HG03378 (cell line): Measurements from ENCODE around the gene RTN4RL1.
"Not testable (repeated sequence)": the region's sequence is repeated elsewhere in the genome, so short reads cannot be mapped to it uniquely, and the experiment has no call there.

Experiments
- ATAC-seq: cut with Tn5 transposase; IDR thresholded peaks from one replicate; pipeline ENCODE4 v1.9.1; 2021; ENCODE audit warnings: mild to moderate bottlenecking, moderate library complexity; ENCODE audit not compliant: unreplicated experiment

RTN4RL1 gene

DNA sequence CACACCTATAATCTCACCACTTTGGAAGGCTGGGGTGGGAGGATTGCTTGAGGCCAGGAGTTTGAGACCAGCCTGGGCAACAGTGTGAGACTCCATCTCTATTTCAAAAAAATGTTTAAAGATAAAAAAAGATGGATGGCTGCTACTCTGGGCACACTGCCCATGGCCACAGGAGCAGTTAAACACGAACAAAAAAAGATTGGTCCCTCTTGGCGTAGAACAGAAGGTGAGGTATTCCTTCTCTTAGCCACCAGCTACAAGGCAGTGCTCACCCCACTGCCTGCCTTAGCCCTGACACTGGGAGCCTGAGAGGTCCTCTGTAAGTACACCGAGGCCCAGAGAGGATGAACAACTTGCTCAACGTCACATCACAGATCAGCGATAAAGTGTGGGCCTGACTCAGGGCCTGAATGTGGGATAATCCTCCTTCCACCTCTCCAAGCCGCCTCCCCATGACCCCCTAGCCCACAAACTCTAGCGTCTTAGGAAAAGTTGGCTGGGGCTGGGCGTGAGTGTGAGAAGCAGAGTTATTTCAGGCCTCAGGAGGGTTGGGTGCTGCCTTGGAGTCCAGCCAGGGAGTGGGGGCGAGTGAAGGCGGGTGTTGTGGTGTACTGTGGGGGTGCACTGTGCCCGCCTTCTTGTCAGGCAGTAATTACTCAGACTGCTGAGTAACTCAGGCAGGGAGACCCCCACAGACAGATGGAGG lies 2.5 kb upstream of the RTN4RL1 start:
- no peak for ATAC-seq

DNA sequence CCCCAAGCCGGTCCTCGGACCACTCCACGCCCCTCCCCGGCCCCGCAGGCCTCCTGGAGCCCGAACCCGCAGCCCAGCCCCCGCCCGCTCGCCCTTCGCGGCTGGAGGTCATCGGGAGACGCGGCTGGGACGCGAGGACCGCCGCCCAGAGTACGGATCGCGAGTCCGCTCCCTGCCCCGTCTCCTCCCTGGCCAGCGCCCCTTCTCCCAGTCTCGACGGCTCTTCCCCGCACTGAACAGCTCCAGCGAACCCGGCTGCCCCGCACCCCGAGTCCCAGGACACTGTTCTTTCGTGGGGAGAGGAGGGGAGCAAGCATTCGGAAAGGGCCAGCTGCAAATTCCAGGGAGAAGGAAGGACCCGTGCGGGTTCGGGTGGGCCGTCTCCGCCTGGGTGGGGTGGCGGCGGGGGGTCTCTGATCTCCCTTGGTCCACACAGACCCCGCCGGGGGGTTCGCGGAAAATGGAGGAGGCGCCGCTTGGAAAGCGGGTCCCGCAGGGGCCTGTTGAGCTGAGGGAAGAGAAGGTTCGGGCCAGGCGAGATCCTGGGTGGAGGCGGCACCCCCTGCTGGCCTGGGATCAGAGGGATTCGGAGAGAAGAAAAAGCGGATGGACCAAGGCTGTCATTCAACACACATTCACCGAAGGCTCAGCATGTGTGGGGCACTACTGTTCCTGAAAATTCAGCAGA lies 632 bp upstream of the RTN4RL1 start:
- no peak for ATAC-seq

DNA sequence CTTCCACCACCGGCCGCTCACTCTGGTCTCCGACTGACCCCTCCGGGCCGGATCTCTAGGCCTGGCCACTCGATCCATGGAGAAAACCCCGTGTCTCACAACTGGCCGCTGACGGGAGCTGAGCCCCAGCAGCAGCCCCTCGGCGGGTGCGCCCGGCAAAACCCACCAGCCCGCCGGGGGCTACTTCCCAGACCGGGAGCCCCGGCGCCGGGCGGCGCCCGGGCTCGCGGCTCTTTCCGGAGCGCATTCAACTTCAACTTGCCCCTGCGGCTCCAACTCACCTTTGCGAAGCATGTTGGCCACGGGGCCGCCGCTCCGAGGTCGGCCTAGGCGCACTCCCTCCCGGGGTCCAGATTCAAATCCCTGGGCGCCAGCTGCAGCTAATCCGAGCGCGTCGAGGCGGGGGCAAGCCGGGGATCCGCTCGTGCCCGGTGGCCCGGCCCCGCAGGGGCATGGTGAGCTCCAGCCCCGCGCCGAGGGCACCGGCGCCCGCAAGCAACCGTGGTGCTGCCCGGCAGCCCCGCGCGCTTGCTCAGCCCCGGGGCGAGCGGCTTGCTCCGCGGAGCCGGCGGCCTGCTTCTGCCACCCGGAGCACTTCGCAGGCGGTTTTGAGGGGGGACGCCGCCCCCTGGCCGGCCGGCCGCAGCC lies 438 bp downstream of the RTN4RL1 start:
- ATAC-seq, result no peak

- ATAC-seq, result no peak
Observed at GRCh38 chr17:2023692-2024571, 1.2 kb downstream of the RTN4RL1 start.

- ATAC-seq, result no peak
Observed at GRCh38 chr17:2023256-2023655, 1.9 kb downstream of the RTN4RL1 start.

- no peak for ATAC-seq
Observed at GRCh38 chr17:2022647-2023240, 2.4 kb downstream of the RTN4RL1 start.

DNA sequence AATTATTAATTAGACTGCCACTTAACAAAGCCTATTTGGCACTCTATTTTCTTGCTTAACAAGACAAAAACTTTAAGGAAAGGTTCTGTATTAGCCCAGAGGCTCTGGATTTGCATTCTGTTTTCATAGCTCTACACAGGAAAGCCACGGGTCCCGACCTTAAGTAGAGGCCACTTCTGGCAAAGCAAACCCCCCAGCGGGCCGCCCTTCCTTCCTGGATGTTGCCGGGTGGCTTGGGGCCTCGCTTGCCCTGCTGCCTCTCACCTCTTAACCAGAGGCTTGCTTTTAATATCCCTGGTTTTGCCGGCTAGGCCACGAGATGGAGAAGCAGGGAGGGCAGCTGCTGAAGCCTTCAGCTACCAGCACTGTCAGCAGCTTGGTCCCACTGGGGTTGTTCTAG lies 4.4 kb downstream of the RTN4RL1 start:
- no peak for ATAC-seq

- ATAC-seq, result no peak
Observed at GRCh38 chr17:2019723-2020122, 5.4 kb downstream of the RTN4RL1 start.

- no peak for ATAC-seq
Observed at GRCh38 chr17:2018716-2019510, 6.2 kb downstream of the RTN4RL1 start.

GRCh38 chr17:2017274-2017941 lies 7.7 kb downstream of the RTN4RL1 start:
- no peak for ATAC-seq

GRCh38 chr17:2016494-2016893 lies 8.6 kb downstream of the RTN4RL1 start:
- ATAC-seq, result no peak

GRCh38 chr17:2015314-2015713 lies 9.8 kb downstream of the RTN4RL1 start:
- no peak for ATAC-seq

DNA sequence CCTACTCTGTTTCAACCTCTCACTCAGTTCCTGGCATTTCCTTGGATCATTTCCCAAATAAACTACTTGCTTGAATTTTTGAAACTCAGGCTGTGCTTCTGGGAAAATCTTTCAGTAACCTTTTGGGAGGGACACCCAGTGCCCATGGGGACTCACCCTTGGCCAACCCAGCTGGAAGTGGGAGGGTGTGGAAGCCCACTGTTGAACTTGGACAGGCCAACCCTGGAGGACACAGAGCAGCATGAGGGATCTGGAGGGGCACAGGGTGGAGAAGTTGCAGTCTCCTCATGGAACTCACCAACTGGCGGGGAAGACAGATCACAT lies 11.2 kb downstream of the RTN4RL1 start:
- ATAC-seq, result no peak

GRCh38 chr17:2013220-2013993 lies 11.7 kb downstream of the RTN4RL1 start:
- not testable (repeated sequence) for ATAC-seq

- no peak for ATAC-seq
Observed at GRCh38 chr17:2012499-2012898, 12.6 kb downstream of the RTN4RL1 start.

- ATAC-seq, result no peak
Observed at GRCh38 chr17:2011411-2012371, 13.4 kb downstream of the RTN4RL1 start.

DNA sequence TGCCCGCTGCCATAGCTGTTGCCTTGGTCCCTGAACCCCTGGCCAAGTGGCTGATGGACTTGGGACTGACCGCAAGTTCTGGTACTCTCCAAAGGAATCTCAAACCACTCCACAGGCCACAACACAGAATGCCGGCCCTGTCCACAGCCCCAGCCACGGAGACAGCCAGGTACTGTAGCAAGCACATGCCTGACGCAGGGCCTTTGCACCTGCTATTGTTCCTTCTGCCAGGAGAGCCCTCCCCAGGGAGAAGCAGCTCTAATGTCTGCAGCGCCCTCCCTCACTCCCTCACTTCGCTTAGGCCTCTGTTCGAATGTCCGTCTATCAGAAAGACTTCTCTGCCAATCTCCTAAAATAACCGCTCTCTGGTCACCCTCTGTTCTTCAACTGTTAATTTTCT lies 15.4 kb downstream of the RTN4RL1 start:
- no peak for ATAC-seq
